Measurements from ENCODE around the gene NAA38.

NAA38 gene

GRCh38 chr17:7851438-7852261, 5.7 kb downstream of the NAA38 start:
- DNase-seq, result peak; percentile 80

- no peak for DNase-seq
Observed at GRCh38 chr17:7850701-7851437, 6.5 kb downstream of the NAA38 start.

- DNase-seq, result no peak
Observed at GRCh38 chr17:7849751-7850504, 7.4 kb downstream of the NAA38 start.

- DNase-seq, result no peak
Observed at GRCh38 chr17:7849130-7849750, 8.1 kb downstream of the NAA38 start.

- DNase-seq, result no peak
Observed at GRCh38 chr17:7848739-7849129, 8.6 kb downstream of the NAA38 start.

- DNase-seq, result no peak
Observed at GRCh38 chr17:7848131-7848579, 9.2 kb downstream of the NAA38 start.

- no peak for DNase-seq
Observed at GRCh38 chr17:7846765-7847661, 10.3 kb downstream of the NAA38 start.

GRCh38 chr17:7846063-7846735, 11.2 kb downstream of the NAA38 start:
- no peak for DNase-seq

- no peak for DNase-seq
Observed at GRCh38 chr17:7845359-7846062, 11.8 kb downstream of the NAA38 start.

GRCh38 chr17:7844292-7845154, 12.8 kb downstream of the NAA38 start:
- peak; percentile 68 for DNase-seq

GRCh38 chr17:7843536-7844291, 13.6 kb downstream of the NAA38 start:
- peak; percentile 93 for DNase-seq

GRCh38 chr17:7843257-7843535, 14.2 kb downstream of the NAA38 start:
- no peak for DNase-seq

- peak; percentile 97 for DNase-seq
Observed at GRCh38 chr17:7842380-7843256, 14.7 kb downstream of the NAA38 start.

GRCh38 chr17:7841915-7842379, 15.4 kb downstream of the NAA38 start:
- DNase-seq, result peak; percentile 85

GRCh38 chr17:7841396-7841914, 15.9 kb downstream of the NAA38 start:
- DNase-seq, result peak; percentile 95

- no peak for DNase-seq
Observed at GRCh38 chr17:7840875-7841274, 16.5 kb downstream of the NAA38 start.

- no peak for DNase-seq
Observed at GRCh38 chr17:7840441-7840840, 16.9 kb downstream of the NAA38 start.

GRCh38 chr17:7839876-7840261, 17.5 kb downstream of the NAA38 start:
- DNase-seq, result no peak
